Stimulated activated CD4-positive, alpha-beta T cell treated with anti-CD3 and anti-CD28 coated beads, Interleukin-2, amount 100 ng/mL, for 24 hours (primary cell): ENCODE results near the gene RAPGEFL1.
A peak's percentile ranks its signal among the peaks of the same experiment; 100 is the strongest.
"Not testable (repeated sequence)": the region's sequence is repeated elsewhere in the genome, so short reads cannot be mapped to it uniquely, and the experiment has no call there.

Experiments used
- DNase-seq, 2 donors: peaks; one replicate each; pipeline ENCODE4 v3.0.0-alpha.2; 2020

RAPGEFL1 gene

DNA sequence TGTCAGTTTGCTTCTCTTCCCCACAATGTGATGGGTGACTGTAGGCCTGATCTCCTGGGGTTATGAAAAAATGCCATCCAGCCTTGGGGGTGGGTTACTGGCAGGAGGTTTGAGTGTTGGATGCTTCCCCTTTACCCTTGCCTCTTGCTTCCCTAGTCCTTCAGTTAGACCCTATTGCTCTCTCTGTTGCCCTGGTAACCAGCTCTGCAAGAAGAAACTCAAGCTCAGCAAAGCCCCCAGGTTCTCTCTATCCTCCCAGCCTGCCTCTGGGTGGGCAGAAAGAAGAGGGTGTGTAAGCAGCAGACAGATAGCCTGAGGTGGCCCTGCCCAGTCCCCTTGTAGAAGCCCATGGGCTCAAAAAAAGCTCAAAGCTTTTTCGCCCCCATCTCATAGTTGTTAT, 2.8 kb upstream of the RAPGEFL1 start:
- no peak for DNase-seq

DNA sequence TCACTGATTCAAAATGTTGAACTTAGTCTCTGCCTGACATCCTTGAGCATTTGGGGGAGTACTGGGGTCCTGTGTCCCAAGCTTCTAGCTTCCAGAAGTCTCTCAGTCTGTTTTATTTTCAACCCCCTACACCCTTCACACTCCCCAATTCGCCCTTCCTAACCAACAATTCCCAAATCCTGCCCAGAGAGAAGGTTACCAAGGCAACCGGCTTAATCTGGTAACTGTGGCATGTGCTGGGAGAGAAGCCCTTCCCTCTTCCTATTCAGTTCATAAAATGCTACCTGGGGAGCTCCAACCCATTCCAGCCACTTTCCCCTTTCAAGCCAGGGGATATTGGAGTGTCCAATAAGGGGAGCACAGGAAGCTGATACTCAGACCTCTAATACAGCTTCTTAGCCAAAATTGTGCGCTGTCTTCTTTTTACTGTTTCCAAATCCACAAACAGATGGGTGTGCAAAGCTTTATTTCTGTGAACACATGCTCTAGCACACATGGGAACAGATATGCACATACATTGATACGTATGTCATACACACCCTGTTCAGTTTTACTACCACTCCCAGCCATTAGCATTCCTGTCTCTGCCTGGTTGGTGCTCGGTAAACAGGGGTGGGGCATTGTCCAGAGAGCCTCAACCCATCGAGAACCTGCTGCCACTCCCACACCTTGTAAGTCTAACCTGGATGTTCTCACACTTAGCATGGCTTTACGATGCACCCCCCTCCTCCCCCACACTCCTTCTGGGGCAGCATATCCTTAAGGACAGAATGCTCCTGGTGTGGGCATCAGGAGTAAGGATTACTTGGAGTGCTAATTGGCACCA, 1.1 kb upstream of the RAPGEFL1 start:
- no peak for DNase-seq

DNA sequence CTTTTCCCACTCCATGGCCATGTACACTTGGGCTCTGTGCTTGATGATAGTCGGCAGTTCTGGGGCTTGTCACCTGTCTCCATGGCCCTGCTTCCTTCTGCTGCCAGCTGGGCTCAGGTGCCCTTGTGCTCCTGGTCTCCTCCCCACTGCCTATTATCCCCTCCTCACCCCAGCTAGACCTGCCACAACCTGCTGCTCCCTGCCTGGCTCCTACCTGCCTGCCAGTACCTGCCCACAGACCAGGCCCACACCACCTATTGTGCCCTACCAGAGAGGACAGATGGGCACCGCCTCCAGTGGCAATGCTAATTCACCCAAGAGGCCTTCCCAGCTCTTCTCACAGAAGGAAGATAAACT, 538 bp upstream of the RAPGEFL1 start:
- DNase-seq, result no peak

DNA sequence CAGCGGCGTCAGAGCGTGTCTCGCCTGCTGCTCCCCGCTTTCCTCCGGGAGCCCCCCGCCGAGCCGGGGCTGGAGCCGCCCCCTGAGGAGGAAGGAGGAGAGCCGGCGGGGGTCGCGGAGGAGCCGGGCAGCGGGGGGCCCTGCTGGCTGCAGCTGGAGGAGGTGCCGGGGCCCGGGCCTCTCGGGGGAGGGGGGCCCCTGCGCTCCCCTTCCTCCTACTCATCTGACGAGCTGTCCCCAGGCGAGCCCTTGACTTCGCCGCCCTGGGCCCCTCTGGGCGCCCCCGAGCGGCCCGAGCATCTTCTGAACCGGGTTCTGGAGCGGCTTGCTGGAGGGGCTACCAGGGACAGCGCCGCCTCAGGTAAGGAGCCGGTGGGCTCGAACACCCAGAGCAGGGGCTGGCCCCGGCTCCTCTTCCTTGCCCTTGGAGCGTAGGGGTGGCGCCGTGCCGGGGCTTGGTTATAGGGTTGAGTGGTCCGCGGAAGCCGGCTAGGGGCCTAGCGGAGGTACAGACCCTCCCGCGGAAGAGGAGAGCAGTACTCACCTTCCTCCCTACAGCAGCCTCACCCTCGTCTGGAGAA, 841 bp downstream of the RAPGEFL1 start:
- no peak for DNase-seq

DNA sequence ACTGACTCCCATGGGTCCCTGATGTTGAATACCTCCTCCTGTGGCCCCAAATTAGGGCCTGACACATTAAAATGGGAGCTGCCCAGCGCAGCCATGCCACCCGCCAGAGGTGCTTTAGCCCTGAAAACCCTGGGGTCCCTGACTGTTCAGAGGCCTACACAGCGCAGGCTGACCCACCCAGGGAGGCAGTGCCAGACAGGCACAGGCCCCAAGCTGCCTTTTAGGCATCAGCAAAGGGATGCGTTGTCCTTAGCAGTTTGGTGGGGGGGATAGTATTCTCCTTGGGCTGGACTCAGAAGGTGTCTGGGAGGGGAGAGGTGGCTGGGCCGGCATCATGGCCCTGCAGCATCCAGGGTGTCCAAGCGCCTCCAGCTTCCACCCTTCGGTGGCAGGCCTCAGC, 1.4 kb downstream of the RAPGEFL1 start:
- DNase-seq, result no peak

DNA sequence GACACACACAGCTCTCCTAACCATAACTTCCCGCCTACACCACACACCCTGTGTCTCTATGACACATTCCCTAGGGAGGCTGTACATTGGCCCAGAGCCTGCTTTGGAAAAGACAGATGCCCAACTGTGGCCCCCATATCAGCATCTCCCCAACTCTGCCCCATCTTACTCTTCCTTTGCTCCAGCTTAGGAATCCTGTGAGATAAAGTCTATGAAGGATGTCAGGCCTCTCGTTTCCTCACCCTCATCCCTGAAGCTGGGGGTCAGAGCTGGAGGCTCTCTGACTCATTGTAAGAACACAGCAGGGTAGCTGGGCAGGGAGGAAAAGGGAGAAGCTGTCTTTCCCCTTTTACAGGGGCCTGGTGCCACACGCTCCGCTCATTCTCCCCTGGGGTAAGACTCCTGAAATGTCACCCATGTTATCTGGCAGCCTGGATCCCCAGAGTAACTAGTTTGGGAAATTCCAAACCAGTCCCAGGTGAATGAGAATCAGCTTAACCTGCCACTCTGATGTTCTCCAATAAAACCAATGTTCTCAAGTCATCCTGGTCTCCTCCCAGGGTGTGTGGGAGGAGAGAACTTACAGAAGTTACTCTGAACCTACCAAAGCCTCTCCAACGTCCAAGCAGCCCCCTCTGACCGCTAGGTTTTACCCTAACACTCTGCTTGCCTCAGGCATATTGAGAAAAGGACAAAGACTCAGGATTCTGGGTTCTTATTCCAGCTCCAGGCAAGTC, 2.8 kb downstream of the RAPGEFL1 start:
- no peak for DNase-seq

DNA sequence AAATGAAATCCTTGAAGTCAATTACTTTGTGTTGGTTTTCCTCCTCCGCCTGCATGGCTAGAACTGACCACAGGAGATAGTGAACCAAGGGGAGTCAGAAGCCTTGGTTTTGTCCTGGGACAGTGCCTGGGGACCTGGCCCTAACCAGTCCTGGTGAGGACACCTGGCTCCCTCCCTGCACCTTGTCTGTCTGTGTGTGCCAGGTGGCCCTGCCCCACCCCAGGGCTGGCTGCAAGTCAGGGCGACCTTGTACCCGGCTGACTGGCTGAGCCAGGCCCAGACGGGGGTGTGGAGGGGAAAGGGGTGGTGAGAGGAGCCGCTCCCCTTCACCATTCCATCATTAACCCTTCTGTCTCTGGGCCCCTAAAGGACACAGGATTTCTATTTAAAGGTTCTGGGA, 3.4 kb downstream of the RAPGEFL1 start:
- no peak for DNase-seq

DNA sequence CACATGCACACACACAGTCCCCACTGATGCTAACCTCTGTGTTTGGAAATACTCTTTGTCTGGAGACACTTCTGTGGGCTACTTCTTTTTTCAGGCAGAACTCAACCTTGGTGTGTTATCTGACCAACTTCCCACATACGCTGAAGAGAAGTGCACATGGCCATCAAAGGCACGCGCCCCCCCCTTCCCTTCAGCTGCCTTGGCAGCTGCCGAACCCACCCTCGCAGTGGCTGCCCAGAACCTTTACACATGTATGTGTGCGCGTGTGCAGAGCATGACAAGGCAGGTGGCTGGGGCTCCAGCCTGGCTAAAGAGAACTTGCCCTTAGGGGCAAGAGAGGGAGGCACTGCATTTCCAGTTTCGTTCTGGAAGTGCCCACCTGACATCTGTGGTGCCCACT, 3.9 kb downstream of the RAPGEFL1 start:
- no peak for DNase-seq

DNA sequence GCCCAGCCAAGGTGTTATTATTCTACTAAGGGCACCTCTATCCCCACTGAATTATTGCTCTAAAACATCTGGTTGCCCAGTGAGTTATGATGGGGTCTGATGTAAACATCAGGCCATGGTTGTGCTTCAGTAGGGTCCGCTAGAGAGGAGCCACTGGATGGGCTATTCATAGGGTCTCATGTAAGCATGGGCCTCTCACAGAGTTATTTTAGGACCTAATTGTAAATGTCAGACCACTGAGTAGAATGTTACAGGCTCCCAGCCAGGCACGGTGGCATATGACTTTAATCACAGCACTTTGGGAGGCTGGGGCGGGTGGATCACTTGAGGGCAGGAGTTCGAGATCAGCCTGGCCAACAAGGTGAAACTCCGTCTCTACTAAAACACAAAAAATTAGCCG, 5.3 kb downstream of the RAPGEFL1 start:
- no peak for DNase-seq

DNA sequence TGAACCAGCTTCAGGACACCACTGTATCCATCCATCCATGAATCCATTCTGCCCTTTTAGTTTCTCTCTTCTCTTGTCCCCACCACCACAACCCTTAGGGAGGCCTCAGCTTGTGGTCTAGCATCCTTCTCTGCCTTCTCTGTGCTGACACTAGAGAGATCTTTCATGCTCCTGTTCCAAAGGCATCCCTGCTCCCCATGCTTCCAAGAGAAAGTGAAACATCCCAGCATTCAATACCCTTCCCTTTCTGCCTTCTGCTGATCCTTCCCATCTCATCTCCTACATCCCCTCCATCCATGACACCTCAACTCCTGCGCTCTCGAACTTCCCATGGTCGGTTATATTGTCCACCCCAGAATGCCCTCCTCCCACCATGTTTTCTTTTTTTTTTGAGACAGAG, 10.0 kb downstream of the RAPGEFL1 start:
- no peak for DNase-seq

DNA sequence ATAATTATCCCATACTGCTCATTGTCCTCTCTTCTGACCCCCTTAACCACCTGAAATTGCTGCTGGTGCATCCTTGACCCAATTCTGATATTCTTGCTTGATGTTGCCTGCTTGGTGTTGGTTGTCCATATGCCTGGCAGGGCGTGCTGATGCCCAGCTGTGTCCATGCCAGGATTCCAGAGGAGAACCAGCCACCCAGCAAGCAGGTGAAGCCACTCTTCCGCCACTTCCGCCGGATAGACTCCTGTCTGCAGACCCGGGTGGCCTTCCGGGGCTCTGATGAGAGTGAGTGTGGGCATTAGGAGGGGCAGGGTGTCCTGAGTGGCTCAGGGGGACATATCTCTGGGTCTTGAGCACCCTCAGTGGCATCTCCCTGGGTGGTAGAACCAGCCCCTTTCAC, 11.4 kb downstream of the RAPGEFL1 start:
- DNase-seq, result no peak

DNA sequence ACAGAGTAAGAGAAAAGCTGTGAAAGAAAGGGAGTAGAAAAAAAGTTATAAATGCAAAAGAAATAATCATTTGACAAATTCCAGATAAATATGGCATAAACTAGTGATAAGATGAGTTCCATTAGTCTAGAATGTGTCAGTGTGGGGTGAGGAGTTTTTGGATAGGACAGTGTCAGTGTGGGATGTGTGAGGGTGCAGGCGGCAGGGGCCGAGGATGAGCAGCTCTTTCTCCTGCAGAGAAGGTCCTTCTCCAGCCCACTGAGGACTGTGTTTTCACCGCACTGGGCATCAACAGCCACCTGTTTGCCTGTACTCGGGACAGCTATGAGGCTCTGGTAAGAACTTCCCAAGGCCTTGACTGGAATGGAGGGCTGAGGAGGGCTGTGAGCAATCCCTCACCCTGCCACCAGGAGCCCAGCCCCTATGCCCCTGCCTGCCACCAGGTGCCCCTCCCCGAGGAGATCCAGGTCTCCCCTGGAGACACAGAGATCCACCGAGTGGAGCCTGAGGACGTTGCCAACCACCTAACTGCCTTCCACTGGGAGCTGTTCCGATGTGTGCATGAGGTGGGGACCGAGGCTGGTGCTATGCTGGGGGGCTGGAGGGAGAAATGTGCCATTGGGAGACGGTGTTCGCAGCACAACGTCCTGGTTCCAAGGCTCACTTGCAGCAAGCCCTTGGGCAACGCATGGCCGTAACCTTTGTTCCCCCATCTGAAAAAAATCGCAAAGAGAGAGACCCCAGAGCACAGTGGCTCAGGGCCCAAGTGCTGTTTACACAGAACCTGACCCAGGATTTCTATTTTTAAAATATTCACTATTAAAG, 13.1 kb downstream of the RAPGEFL1 start:
- DNase-seq, result peak; percentile 36 to 43

DNA sequence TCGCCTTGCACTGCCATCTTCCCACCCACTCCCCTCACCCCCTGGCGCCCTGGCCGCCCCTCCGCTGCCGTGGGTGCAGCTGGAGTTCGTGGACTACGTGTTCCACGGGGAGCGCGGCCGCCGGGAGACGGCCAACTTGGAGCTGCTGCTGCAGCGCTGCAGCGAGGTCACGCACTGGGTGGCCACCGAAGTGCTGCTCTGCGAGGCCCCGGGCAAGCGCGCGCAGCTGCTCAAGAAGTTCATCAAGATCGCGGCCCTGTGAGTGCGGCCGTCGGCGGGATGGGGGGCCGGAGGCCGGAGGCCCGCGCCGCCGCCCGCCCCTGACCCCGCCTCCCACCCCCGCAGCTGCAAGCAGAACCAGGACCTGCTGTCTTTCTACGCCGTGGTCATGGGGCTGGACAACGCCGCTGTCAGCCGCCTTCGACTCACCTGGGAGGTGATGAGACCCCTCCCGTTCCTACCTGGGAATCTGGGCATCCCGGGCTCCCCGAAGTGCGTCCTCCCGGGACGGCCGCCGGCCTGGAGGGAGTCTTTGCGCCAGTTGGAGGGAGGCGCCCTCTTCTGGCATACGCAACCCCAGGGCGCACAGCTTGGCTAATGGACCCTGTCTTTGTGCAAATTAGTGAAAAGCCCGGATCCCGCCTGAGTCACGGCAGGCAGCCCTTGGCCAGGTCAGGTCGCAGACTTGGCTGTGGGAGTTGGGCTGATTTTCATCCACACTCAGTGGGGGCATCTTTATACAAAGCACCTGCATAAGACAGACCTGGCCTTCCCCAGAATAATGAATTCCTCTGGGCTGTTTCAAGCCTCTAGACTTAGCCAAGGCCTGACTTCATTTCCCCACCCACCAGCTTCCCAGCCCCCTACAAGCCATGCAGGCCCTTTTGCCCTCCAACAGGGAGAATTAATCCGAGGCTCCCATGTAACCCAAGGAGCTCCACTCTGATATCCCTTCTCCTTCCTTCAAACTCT, 14.3 kb downstream of the RAPGEFL1 start:
- DNase-seq, result peak; percentile 71 to 73

DNA sequence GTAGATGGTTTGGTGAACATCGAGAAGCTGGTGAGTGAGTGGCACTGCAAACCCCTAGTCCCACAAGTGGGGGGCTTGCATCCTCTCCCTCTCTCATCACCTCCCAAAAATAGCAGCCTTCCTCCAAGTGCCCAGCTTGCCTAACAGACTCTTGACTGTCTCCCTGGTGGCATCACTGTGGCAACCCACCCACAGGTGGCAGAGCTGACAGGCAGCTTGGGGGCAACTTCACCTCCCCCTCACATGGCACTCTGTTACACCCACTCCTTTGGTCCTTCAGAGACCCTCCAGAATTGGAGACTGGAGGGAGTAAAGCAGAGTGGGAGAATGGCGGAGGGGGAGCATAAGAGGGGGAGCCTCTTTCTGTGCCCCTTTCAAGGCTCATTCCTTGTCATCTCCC, 15.7 kb downstream of the RAPGEFL1 start:
- DNase-seq, result no peak

DNA sequence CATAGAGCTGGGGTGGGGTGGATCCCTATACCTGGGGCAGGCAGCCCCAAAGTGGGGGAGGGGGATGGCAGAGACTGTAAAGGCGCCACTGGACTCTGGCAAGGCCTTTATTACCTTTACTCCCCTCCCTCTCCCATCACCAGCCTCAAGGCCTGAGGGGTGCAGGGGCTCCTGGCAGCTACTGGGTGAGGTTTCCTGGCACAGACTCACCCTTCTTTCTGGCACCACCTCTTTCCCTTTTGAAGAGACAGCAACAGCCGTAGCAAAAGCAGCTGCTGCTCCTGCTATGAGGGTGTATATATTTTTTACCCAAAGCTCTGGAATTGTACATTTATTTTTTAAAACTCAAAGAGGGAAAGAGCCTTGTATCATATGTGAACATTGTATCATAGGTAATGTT, 17.6 kb downstream of the RAPGEFL1 start:
- no peak for DNase-seq

DNA sequence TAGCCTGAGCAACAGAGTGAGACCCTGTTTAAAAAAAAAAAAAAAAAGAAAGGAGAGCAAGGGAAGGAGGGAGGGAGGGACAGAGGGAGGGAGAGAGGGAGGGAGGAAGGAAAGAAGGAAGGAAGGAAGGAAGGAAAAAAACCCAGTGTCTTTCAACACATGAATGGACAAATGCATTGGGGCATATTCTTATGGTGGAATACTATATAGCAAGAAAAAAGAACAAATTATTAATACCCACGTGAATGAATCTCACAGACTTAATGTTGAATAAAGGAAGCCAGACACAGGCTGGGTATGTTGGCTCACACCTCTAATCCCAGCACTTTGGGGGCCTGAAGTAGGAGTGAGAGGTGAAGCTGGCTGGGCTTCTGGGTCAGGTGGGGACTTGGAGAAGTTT, 20.3 kb downstream of the RAPGEFL1 start:
- DNase-seq, result no peak

DNA sequence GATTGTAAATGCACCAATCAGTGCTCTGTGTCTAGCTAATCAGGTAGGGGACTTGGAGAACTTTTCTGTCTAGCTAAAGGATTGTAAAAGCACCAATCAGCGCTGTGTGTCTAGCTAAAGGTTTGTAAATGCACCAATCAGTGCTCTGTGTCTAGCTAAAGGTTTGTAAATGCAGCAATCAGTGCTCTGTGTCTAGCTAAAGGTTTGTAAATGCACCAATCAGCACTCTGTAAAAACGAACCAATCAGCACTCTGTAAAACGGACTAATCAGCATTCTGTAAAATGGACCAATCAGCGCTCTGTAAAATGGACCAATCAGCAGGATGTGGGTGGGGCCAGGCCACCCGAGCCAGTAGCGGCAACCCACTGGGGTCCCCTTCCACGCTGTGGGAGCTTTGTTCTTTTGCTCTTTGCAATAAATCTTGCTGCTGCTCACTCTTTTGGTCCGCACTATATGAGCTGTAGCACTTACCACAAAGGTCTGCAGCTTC, 20.7 kb downstream of the RAPGEFL1 start:
- DNase-seq, result peak in 1 of 2 donors; percentile 21

DNA sequence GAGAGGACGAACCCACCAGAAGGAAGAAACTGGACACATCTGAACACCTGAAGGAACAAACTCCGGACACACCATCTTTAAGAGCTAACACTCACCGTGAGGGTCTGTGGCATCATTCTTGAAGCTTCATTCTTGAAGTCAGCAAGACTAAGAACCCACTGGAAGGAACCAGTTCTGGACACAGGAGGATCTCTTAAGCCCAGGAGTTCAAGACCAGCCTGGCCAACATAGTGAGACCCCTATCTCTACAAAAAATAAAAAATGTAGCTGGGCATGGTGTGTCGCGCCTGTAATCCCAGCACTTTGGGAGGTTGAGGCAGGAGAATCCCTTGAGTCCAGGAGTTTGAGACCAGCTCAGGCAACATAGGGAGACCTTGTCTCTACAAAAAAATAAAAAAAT, 21.3 kb downstream of the RAPGEFL1 start:
- no peak for DNase-seq

DNA sequence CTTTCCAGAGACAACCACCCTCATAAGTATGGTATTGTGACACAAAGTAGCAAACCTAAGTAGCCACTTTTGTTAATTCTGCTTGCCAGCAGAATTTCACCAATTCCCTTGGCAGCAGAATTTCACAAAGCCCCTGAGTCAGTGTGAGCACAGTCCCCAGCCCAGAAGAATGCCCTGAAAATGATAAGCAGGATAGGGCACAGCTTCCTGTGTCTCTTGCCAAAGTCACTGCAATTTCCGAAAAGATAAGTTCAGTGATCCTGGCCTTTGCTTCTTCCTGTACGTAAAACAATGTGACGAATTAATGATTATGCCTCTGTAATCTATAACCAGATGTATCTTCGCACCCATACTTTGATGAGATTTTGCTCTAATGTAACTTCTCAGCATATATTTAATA, 25.9 kb downstream of the RAPGEFL1 start:
- DNase-seq, result no peak

DNA sequence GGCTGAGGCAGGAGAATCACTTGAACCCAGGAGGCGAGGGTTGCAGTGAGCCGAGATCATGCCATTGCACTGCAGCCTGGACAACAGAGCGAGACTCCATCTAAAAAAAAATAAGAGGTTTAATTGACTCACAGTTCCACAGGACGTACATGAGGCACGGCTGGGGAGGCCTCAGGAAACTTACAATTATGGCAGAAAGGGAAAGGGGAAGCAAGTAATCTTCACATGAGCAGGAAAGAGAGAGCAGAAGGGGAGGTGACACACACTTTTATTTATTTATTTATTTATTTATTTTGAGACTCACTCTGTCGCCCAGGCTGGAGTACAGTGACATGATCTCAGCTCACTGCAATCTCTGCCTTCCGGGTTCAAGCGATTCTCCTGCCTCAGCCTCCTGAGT, 28.9 kb downstream of the RAPGEFL1 start:
- not testable (repeated sequence) for DNase-seq

DNA sequence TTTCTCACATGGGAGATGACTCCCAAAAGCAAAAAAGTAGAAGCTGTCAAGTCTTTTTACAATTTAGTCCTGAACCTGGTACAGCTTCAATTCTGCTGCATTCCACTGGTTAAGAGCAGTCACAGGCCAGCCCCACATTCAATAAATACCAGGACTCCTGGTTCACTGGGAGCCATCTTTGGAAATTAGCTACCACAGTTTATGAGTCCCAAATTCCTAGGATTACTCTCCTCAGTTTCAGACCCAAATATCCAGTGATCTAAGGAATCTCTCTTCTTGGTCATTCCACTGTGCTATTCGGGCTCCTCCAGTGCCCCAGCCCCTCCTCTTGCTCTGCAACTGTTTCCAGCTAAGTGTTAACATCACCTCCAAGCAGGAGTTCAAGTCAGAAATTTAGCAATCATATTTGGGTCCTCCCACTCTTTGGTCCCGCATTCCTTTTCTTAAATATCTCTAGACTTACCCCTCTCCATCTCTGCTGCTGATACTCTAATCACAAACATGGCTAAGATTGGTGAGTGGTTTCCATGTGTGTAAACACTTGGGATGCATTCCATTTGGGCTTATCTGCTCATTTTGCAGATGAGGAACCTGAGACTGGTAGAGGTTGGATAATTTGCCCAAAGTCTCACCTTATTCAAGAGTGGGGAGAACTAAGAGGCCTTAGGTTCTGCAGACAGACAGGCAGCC, 32.3 kb downstream of the RAPGEFL1 start:
- DNase-seq, result no peak
